B cell (primary cell): ENCODE results near the gene NOTCH3. TPM values are rescaled to one million over a fixed set of nuclear protein-coding genes. Genes with fewer than 3 reads are reported as not detected.
A peak's percentile ranks its signal among the peaks of the same experiment; 100 is the strongest.

Experiments used
- ATAC-seq: fragments of 200-7000 bp; cut with Tn5 transposase; one replicate; pipeline ENCODE4 v1.10.0; 2021; ENCODE audit warnings: low read depth, mild to moderate bottlenecking, moderate number of reproducible peaks, moderate library complexity
- CTCF ChIA-PET: fragments of 350-600 bp; sonication (Branson Sonifier 250); formaldehyde crosslinking; loops from one replicate; lab custom pipeline; 2021; ENCODE audit warnings: antibody characterized with exemption, inconsistent platforms; lab: Charles Lee
- POLR2A ChIA-PET: fragments of 350-600 bp; sonication (Branson Sonifier 250); formaldehyde crosslinking; loops from one replicate; lab custom pipeline; 2021; ENCODE audit warnings: antibody characterized with exemption; lab: Charles Lee
- DNase-seq: peaks from one replicate; pipeline ENCODE4 v3.0.0; 2013
- H2AFZ ChIP-seq: 2 replicates; pipeline ENCODE4 v1.6.1; 2012; ENCODE audit warnings: mild to moderate bottlenecking, low read depth, low read length; ENCODE audit not compliant: insufficient read depth, poor library complexity, severe bottlenecking
- H3K27ac ChIP-seq, 2 donors: 1 replicate in 1 of 2; 2 replicates in 1 of 2; pipeline ENCODE4 v1.5.1; 2012 to 2013; ENCODE audit warnings: low read length in 2 of 2, mild to moderate bottlenecking in 2 of 2, moderate library complexity in 1 of 2
- H3K27me3 ChIP-seq, 4 experiments: fragments of 200-600 bp in 1 of 4; sonication (generic) in 1 of 4; replicated peaks in 1 of 4; 1 replicate in 2 of 4; 2 replicates in 2 of 4; pipeline versions ENCODE4 v1.6.1 to v1.7.0; 2013 to 2016; ENCODE audit warnings: low read length in 3 of 4, mild to moderate bottlenecking in 2 of 4, mixed read lengths in 1 of 4, moderate library complexity in 1 of 4; ENCODE audit not compliant: insufficient read depth in 4 of 4, control insufficient read depth in 3 of 4; ENCODE audit errors: control extremely low read depth in 1 of 4
- H3K36me3 ChIP-seq, 2 experiments: replicated peaks in 1 of 2; 1 replicate in 1 of 2; 2 replicates in 1 of 2; pipeline versions ENCODE4 v1.6.1 to v1.7.1; 2013; ENCODE audit warnings: low read length in 1 of 2; ENCODE audit not compliant: insufficient read depth in 2 of 2, control insufficient read depth in 1 of 2; ENCODE audit errors: control extremely low read depth in 1 of 2, extremely low read depth in 1 of 2
- H3K4me1 ChIP-seq, 2 donors: fragments of 200-600 bp in 1 of 2; sonication (generic) in 1 of 2; 1 replicate in 1 of 2; 2 replicates in 1 of 2; pipeline versions ENCODE4 v1.5.1 to v1.6.1; 2013 to 2017; ENCODE audit warnings: low read length in 2 of 2; ENCODE audit not compliant: control insufficient read depth in 2 of 2, insufficient read depth in 2 of 2
- H3K4me2 ChIP-seq: replicated peaks from 2 replicates; pipeline ENCODE3; 2012; ENCODE audit warnings: mild to moderate bottlenecking, low read depth, low read length; ENCODE audit not compliant: poor library complexity, severe bottlenecking
- H3K4me3 ChIP-seq, 5 experiments: fragments of 200-600 bp in 1 of 5; sonication (generic) in 1 of 5; 1 replicate in 3 of 5; 2 replicates in 2 of 5; pipeline versions ENCODE4 v1.5.1 to v1.7.0; 2011 to 2016; ENCODE audit warnings: low read length in 4 of 5, mild to moderate bottlenecking in 4 of 5, low read depth in 2 of 5, control low read depth in 1 of 5, moderate library complexity in 1 of 5; ENCODE audit not compliant: insufficient read depth in 1 of 5; ENCODE audit errors: control extremely low read depth in 1 of 5, extremely low read depth in 1 of 5
- H3K79me2 ChIP-seq: fragments of 200-600 bp; sonication (generic); one replicate; pipeline ENCODE4 v1.6.0; 2016; ENCODE audit warnings: low read length; ENCODE audit not compliant: control insufficient read depth, insufficient read depth
- H3K9ac ChIP-seq: fragments of 200-600 bp; sonication (generic); 2 replicates; pipeline ENCODE4 v1.6.1; 2017; ENCODE audit warnings: mild to moderate bottlenecking, low read length, moderate library complexity
- H3K9me3 ChIP-seq, 3 donors: one replicate each; pipeline versions ENCODE4 v1.6.1 to v1.7.1; 2013; ENCODE audit warnings: low read length in 2 of 3; ENCODE audit not compliant: control insufficient read depth in 2 of 3, insufficient read depth in 1 of 3; ENCODE audit errors: control extremely low read depth in 1 of 3
- H4K20me1 ChIP-seq: 2 replicates; pipeline ENCODE4 v1.6.0; 2012; ENCODE audit warnings: mild to moderate bottlenecking, low read length; ENCODE audit not compliant: insufficient read depth, control insufficient read depth, poor library complexity, severe bottlenecking
- H3K27ac Mint-ChIP-seq: one replicate; pipeline ENCODE4 v1.8.0; 2021; ENCODE audit warnings: mixed read lengths
- H3K27me3 Mint-ChIP-seq: one replicate; pipeline ENCODE4 v1.8.0; 2021; ENCODE audit warnings: mixed read lengths
- H3K4me1 Mint-ChIP-seq: one replicate; pipeline ENCODE4 v1.8.0; 2021; ENCODE audit warnings: mixed read lengths
- H3K4me3 Mint-ChIP-seq: one replicate; pipeline ENCODE4 v1.8.0; 2021; ENCODE audit warnings: mixed read lengths
- H3K9me3 Mint-ChIP-seq: one replicate; pipeline ENCODE4 v1.8.0; 2022; ENCODE audit warnings: mixed read lengths; ENCODE audit not compliant: insufficient read depth
- EZH2 ChIP-seq: IDR thresholded peaks from 2 replicates; pipeline ENCODE4 v1.6.1; 2012; ENCODE audit warnings: borderline replicate concordance, low read depth, mild to moderate bottlenecking, moderate library complexity, low read length; ENCODE audit not compliant: insufficient read depth, poor library complexity, severe bottlenecking
- WGBS: methylation state at CpG from one replicate; pipeline ENCODE4 v1.1.5; 2013; ENCODE audit warnings: missing lambda C conversion rate; ENCODE audit not compliant: insufficient coverage; 5-methylcytosine and 5-hydroxymethylcytosine counted together
- intact Hi-C: fragments of 100-400 bp; cut with micrococcal nuclease; formaldehyde crosslinking; loops from one replicate; pipeline ENCODE4 v1.10.0; 2022
- polyA plus RNA-seq: library from polyadenylated mRNA; depleted of rRNA; stranded (reverse); fragments of >200 nt; gene quantifications from 2 replicates; pipeline ENCODE4 v1.2.3, GENCODE V29; 2012
- total RNA-seq, 2 donors: library from RNA; stranded (reverse); fragments of 120-200 nt in 1 of 2; gene quantifications; 1 replicate in 1 of 2; 2 replicates in 1 of 2; pipeline versions ENCODE4 v1.2.3 to v1.2.4, GENCODE V29; 2013 to 2022
- TF ChIP-seq, protein P1 (sequence below): fragments of 200-600 bp; IDR thresholded peaks from one replicate; pipeline ENCODE4 v1.8.0; 2022; ENCODE audit warnings: antibody characterized with exemption, mild to moderate bottlenecking

Gene NOTCH3
- total and polyA plus RNA-seq, 2 donors (not counting 1 experiment from before 2014, with no cell fraction given), result 0.01 to 0.05 TPM

DNA sequence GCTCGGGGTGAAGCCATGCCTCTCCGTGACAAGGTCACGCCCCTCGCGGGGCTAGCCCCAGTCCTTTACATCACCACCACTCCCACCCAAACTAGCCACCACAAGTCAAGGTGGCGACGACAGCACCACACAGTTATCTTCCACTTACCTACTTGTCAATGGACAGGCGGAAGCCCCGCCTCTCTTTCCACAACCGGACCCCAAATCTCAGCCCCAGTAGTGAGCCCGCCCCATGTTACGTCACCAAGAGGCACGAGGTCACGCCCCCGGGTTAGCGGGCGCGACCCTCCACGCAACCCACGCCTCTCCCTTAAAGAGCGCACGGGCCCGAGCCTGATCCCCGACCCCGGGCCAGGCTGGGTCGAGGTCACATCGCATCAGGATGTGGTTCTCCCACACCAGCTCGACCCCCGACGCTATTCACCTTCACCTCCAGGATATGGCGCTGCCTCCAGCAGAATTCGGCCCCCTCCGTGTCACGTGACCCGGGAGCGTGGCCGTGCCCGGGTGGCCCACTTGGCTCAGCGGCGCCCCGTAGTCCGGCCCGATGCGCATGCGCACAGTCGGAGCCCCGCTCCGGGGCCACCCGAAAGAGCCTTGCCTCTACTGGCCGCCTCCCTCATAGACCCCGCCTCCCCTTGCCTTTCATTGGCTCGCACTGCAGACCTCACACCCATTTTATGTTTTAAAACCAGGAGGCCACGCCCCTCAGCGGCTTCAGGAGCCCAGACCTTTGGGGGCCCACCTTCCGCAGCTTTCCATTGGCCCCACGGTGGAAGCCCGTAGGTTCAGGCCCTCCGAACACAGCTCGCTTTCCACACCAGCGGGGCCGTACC is 75.3 kb downstream of the NOTCH3 start:
- Mint-ChIP-seq H3K4me3 (peak overlapping the region; percentile 98), H3K4me1 (peaks cover 19% of the 10 kb centered on the region), H3K9me3 (no peaks in the 10 kb centered on the region), H3K27ac (peak overlapping the region; percentile 97), H3K27me3 (peaks cover 9% of the 10 kb centered on the region)
- H3K27ac ChIP-seq, result peak overlapping the region; percentile 87 to 97
- TF ChIP-seq, protein P1, sequence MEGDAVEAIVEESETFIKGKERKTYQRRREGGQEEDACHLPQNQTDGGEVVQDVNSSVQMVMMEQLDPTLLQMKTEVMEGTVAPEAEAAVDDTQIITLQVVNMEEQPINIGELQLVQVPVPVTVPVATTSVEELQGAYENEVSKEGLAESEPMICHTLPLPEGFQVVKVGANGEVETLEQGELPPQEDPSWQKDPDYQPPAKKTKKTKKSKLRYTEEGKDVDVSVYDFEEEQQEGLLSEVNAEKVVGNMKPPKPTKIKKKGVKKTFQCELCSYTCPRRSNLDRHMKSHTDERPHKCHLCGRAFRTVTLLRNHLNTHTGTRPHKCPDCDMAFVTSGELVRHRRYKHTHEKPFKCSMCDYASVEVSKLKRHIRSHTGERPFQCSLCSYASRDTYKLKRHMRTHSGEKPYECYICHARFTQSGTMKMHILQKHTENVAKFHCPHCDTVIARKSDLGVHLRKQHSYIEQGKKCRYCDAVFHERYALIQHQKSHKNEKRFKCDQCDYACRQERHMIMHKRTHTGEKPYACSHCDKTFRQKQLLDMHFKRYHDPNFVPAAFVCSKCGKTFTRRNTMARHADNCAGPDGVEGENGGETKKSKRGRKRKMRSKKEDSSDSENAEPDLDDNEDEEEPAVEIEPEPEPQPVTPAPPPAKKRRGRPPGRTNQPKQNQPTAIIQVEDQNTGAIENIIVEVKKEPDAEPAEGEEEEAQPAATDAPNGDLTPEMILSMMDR, result no peak
- no peak for TF ChIP-seq EZH2
- H4K20me1 ChIP-seq, result peaks cover 8% of the 10 kb centered on the region
- H3K4me1 ChIP-seq, result peaks cover 10 to 12% of the 10 kb centered on the region in 2 donors
- H3K27me3 ChIP-seq, result no peaks in the 10 kb centered on the region
- DNase-seq (peak; percentile 99), ATAC-seq (peak; percentile 84)
- POLR2A ChIA-PET, result no interaction called here
- peak overlapping the region; percentile 93 for H3K9ac ChIP-seq
- no peaks in the 10 kb centered on the region for H3K9me3 ChIP-seq
- H3K36me3 ChIP-seq, result peaks cover 0 to 10% of the 10 kb centered on the region in 2 experiments
- H3K79me2 ChIP-seq, result peaks cover 5% of the 10 kb centered on the region
- H3K4me3 ChIP-seq, result peak overlapping the region; percentile 60 to 87 (median 85)
- under 1% methylated on average over 54 of the region's 61 CpGs for WGBS
- H3K4me2 ChIP-seq, result peak overlapping the region; percentile 86
- intact Hi-C loops, result loop anchor here (1.0 to 10.0 kb wide), 4 partner anchors 207 to 1072 kb away; partner anchors contain the start of genes AP1M1, BRD4 and NDUFB7
- CTCF ChIA-PET, result interaction anchor here (0.7 to 1.2 kb wide), 3 partner anchors 24 to 430 kb away, joined by 3 to 6 read pairs (median 3); no protein-coding TSS in a partner anchor
- H2AFZ ChIP-seq, result peak overlapping the region; percentile 89
